MM.1S (cell line): ENCODE measurements around the gene OSBPL5.

Experiments
- DNase-seq: peaks from one replicate; pipeline ENCODE4 v3.0.0-alpha.2; 2015
- H2AFZ ChIP-seq: fragments of 300-600 bp; sonication (generic); 2 replicates; pipeline ENCODE4 v1.6.0; 2016; ENCODE audit warnings: antibody characterized with exemption, low read length
- H3F3A ChIP-seq: fragments of 300-600 bp; sonication (generic); 2 replicates; pipeline ENCODE4 v1.6.1; 2016; ENCODE audit warnings: mild to moderate bottlenecking, antibody characterized with exemption, low read length, moderate library complexity, mixed read lengths; ENCODE audit not compliant: insufficient read depth
- H3K27ac ChIP-seq: fragments of 300-600 bp; sonication (generic); 2 replicates; pipeline ENCODE4 v1.5.1; 2016; ENCODE audit warnings: mild to moderate bottlenecking, low read length
- H3K27me3 ChIP-seq: fragments of 300-600 bp; sonication (generic); replicated peaks from 2 replicates; pipeline ENCODE4 v1.6.0; 2016; ENCODE audit warnings: low read length; ENCODE audit not compliant: insufficient read depth
- H3K36me3 ChIP-seq: fragments of 300-600 bp; sonication (generic); replicated peaks from 2 replicates; pipeline ENCODE4 v1.6.1; 2016; ENCODE audit warnings: mild to moderate bottlenecking, low read length, mixed read lengths; ENCODE audit not compliant: insufficient read depth
- H3K4me1 ChIP-seq: fragments of 300-600 bp; sonication (generic); 2 replicates; pipeline ENCODE4 v1.6.1; 2016; ENCODE audit warnings: low read length, mixed read lengths
- H3K4me2 ChIP-seq: fragments of 300-600 bp; sonication (generic); 2 replicates; pipeline ENCODE4 v1.6.0; 2016; ENCODE audit warnings: low read depth, low read length
- H3K4me3 ChIP-seq: fragments of 300-600 bp; sonication (generic); 2 replicates; pipeline ENCODE4 v1.5.1; 2016; ENCODE audit warnings: low read length, mixed read lengths
- H3K79me2 ChIP-seq: fragments of 300-600 bp; sonication (generic); 2 replicates; pipeline ENCODE4 v1.6.1; 2016; ENCODE audit warnings: mixed run types, low read length, mixed read lengths
- H3K9ac ChIP-seq: fragments of 300-600 bp; sonication (generic); 2 replicates; pipeline ENCODE4 v1.6.1; 2016; ENCODE audit warnings: low read length, mixed read lengths
- H3K9me2 ChIP-seq: fragments of 300-600 bp; sonication (generic); replicated peaks from 2 replicates; pipeline ENCODE4 v1.6.1; 2016; ENCODE audit warnings: mild to moderate bottlenecking, low read length, mixed read lengths; ENCODE audit not compliant: insufficient read depth
- H3K9me3 ChIP-seq: fragments of 300-600 bp; sonication (generic); replicated peaks from 2 replicates; pipeline ENCODE4 v1.6.1; 2016; ENCODE audit warnings: mild to moderate bottlenecking, low read length, mixed read lengths; ENCODE audit not compliant: insufficient read depth
- H4K20me1 ChIP-seq: fragments of 300-600 bp; sonication (generic); 2 replicates; pipeline ENCODE4 v1.6.1; 2016; ENCODE audit warnings: mild to moderate bottlenecking, low read length, moderate library complexity, mixed read lengths; ENCODE audit not compliant: insufficient read depth
- CTCF ChIP-seq: fragments of 300-600 bp; sonication (generic); IDR thresholded peaks from 2 replicates; pipeline ENCODE4 v1.5.1; 2016; ENCODE audit warnings: antibody characterized with exemption, low read length, mixed read lengths
- EZH2 ChIP-seq: fragments of 300-600 bp; sonication (generic); optimal IDR thresholded peaks from 2 replicates; pipeline ENCODE3; 2017; ENCODE audit warnings: low read depth, mild to moderate bottlenecking, antibody characterized with exemption, low read length, mixed read lengths
- EZH2phosphoT487 ChIP-seq: fragments of 300-600 bp; sonication (generic); IDR thresholded peaks from 2 replicates; pipeline ENCODE4 v1.6.1; 2018; ENCODE audit warnings: antibody characterized with exemption, low read length

Gene OSBPL5

GRCh38 chr11:3193373-3194015, 28.4 kb upstream of the OSBPL5 start:
- H3K4me2 ChIP-seq = no peak overlapping the region

DNA sequence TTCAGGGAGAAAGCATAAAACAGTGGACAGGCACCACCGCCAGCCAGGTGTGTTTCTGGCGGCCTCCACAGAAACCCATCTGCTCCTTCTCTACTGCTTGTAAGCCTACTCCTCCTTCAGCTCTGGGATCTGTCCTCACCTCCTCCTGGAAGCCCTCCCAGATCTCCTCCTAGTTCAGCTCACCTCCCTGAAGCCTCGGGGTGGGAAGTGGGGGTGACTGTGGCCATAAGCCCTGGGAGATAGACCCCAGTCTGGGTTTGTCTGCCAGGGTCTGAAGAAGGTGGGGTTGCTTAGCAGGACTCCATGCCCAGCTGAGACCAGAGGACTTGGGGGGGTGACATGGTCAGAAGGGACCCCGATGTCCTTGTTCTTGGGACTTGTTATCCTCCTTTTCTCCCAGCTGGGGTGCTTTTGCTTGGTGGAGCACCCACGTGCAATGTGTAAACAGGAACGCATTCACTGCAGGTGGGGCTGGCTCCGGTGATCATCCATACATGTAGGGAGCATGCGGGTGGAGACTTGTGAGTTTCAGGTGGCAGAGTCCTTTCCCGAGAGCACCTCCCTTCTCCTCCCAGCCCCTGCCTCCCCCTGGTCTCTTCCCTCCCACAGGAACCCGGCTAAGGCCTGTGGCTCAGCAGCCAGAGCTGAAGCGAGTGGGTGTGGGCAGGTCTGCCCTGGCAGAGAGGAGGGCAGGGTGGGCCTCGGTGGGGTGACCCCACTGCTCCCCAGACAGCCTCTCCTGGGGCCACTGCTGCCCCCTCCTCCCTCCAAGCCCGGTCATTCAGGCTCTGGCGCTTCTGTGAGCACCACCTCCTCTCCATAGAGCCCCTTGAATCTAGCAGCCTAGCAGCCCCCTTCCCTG, 27.6 kb upstream of the OSBPL5 start:
- TF ChIP-seq CTCF (no peak), EZH2 (no peak)
- H2AFZ ChIP-seq = no peak overlapping the region
- H4K20me1 ChIP-seq = no peaks in the 10 kb centered on the region
- H3K4me3 ChIP-seq = no peak overlapping the region
- DNase-seq = no peak
- H3F3A ChIP-seq = no peaks in the 10 kb centered on the region
- no peaks in the 10 kb centered on the region for H3K4me1 ChIP-seq
- no peak overlapping the region for H3K27ac ChIP-seq
- no peaks in the 10 kb centered on the region for H3K36me3 ChIP-seq
- no peak overlapping the region for H3K4me2 ChIP-seq
- no peaks in the 10 kb centered on the region for H3K9me3 ChIP-seq
- peaks cover 74% of the 10 kb centered on the region for H3K27me3 ChIP-seq
- H3K9me2 ChIP-seq = no peaks in the 10 kb centered on the region
- no peaks in the 10 kb centered on the region for H3K79me2 ChIP-seq
- no peak overlapping the region for H3K9ac ChIP-seq

More at GRCh38 chr11:3193373-3194015, 28.4 kb upstream of the OSBPL5 start:
- Histone ChIP-seq H3K9ac (no peak overlapping the region), H3K4me1 (no peaks in the 10 kb centered on the region), H4K20me1 (no peaks in the 10 kb centered on the region), H2AFZ (no peak overlapping the region), H3K79me2 (no peaks in the 10 kb centered on the region), H3K27me3 (peaks cover 74% of the 10 kb centered on the region), H3K27ac (no peak overlapping the region), H3K9me3 (no peaks in the 10 kb centered on the region), H3K9me2 (no peaks in the 10 kb centered on the region), H3K36me3 (no peaks in the 10 kb centered on the region), H3K4me3 (no peak overlapping the region), H3F3A (no peaks in the 10 kb centered on the region)
- TF ChIP-seq EZH2phosphoT487 = no peak
- no peak for TF ChIP-seq CTCF
- no peak for TF ChIP-seq EZH2
- DNase-seq = no peak

DNA sequence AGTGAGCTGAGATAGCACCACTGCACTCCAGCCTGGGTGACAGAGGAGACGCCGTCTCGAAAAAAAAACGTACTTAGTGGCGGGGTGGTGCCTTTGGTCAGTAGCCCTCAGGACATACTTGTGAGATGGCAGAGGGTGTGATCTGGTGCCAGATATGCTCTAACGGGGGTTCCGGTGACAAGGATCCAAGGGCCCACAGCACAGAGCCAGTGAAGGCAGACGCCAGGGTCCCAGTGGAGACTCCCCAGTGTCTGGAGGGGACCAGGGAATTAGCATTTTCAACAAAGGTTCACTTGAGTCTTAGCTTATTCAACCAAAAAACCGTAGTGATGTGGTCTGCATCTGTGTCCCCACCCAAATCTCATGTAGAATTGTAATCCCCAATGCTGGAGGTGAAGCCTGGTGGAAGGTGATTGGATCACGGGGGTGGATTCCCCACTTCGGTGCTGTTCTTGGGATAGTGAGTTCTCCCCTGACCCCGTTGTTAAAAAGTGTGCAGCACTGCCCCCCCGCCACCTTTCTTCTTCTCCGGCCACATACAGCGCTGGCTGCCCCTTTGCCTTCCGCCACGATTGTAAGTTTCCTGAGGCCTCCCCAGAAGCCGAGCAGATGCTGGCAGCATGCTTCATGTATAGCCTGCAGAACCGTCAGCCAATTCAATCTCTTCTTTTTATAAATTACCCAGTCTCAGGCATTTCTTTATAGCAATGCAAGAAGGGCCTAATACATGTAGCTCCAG, 26.6 kb upstream of the OSBPL5 start:
- no peaks in the 10 kb centered on the region for H3K36me3 ChIP-seq
- DNase-seq = no peak
- H3K79me2 ChIP-seq = no peaks in the 10 kb centered on the region
- no peak overlapping the region for H3K4me2 ChIP-seq
- no peaks in the 10 kb centered on the region for H3K4me1 ChIP-seq
- H3K9me3 ChIP-seq = no peaks in the 10 kb centered on the region
- H2AFZ ChIP-seq = no peak overlapping the region
- no peaks in the 10 kb centered on the region for H3K9me2 ChIP-seq
- TF ChIP-seq EZH2 (no peak), EZH2phosphoT487 (no peak), CTCF (no peak)
- no peaks in the 10 kb centered on the region for H3F3A ChIP-seq
- H4K20me1 ChIP-seq = no peaks in the 10 kb centered on the region
- H3K27ac ChIP-seq = no peak overlapping the region
- no peak overlapping the region for H3K4me3 ChIP-seq
- no peak overlapping the region for H3K9ac ChIP-seq
- H3K27me3 ChIP-seq = peaks cover 82% of the 10 kb centered on the region
